DOHH2 (cell line): Measurements from ENCODE around the gene ABHD13.

Experiments used
- H3F3A ChIP-seq: fragments of 200-600 bp; sonication (generic), shearing (Covaris generic); 2 replicates; pipeline ENCODE4 v1.6.0; 2016; ENCODE audit warnings: antibody characterized with exemption, mild to moderate bottlenecking; ENCODE audit not compliant: control insufficient read depth, insufficient read depth
- H3K27ac ChIP-seq: fragments of 200-600 bp; sonication (generic); 2 replicates; pipeline ENCODE4 v1.5.1; 2014; ENCODE audit warnings: low read depth, mild to moderate bottlenecking, low read length, moderate library complexity
- H3K27me3 ChIP-seq: fragments of 200-600 bp; sonication (generic); 2 replicates; pipeline ENCODE4 v1.6.1; 2014; ENCODE audit warnings: mild to moderate bottlenecking, low read length, mixed read lengths; ENCODE audit not compliant: control insufficient read depth
- H3K36me3 ChIP-seq: fragments of 200-600 bp; sonication (generic); 2 replicates; pipeline ENCODE4 v1.6.1; 2014; ENCODE audit warnings: mild to moderate bottlenecking, low read length, moderate library complexity, mixed read lengths; ENCODE audit not compliant: control insufficient read depth
- H3K4me1 ChIP-seq: fragments of 200-600 bp; sonication (generic); 2 replicates; pipeline ENCODE4 v1.6.1; 2014; ENCODE audit warnings: mild to moderate bottlenecking, low read length, mixed read lengths; ENCODE audit not compliant: control insufficient read depth
- H3K4me2 ChIP-seq: fragments of 200-600 bp; sonication (generic); 2 replicates; pipeline ENCODE4 v1.6.0; 2014; ENCODE audit warnings: mild to moderate bottlenecking, low read length, moderate library complexity
- H3K4me3 ChIP-seq: fragments of 200-600 bp; sonication (generic); 2 replicates; pipeline ENCODE4 v1.5.1; 2014; ENCODE audit warnings: mild to moderate bottlenecking, low read length, mixed read lengths
- H3K79me2 ChIP-seq: fragments of 200-600 bp; sonication (generic); 2 replicates; pipeline ENCODE4 v1.6.1; 2014; ENCODE audit warnings: mild to moderate bottlenecking, low read length, mixed read lengths; ENCODE audit not compliant: control insufficient read depth
- H3K9me2 ChIP-seq: fragments of 200-600 bp; sonication (generic); replicated peaks from 2 replicates; pipeline ENCODE4 v1.6.1; 2014; ENCODE audit warnings: mild to moderate bottlenecking, low read length, mixed read lengths; ENCODE audit not compliant: control insufficient read depth
- H3K9me3 ChIP-seq: fragments of 200-600 bp; sonication (generic); 2 replicates; pipeline ENCODE4 v1.6.1; 2014; ENCODE audit warnings: antibody characterized with exemption, low read length, mixed read lengths; ENCODE audit not compliant: control insufficient read depth, insufficient read depth
- H4K20me1 ChIP-seq: fragments of 200-600 bp; sonication (generic); 2 replicates; pipeline ENCODE4 v1.6.0; 2014; ENCODE audit warnings: low read depth, mild to moderate bottlenecking, antibody characterized with exemption, low read length, moderate library complexity; ENCODE audit not compliant: control insufficient read depth, insufficient read depth
- EZH2phosphoT487 ChIP-seq: fragments of 200-600 bp; sonication (generic); IDR thresholded peaks from 2 replicates; pipeline ENCODE4 v1.6.1; 2017; ENCODE audit warnings: borderline replicate concordance, mild to moderate bottlenecking, antibody characterized with exemption, low read length, moderate library complexity, mixed read lengths
- TF ChIP-seq, protein P1 (sequence below): fragments of 200-600 bp; sonication (generic); IDR thresholded peaks from one replicate; pipeline ENCODE4 v1.5.1; 2014; ENCODE audit warnings: antibody characterized with exemption, mild to moderate bottlenecking, low read depth, low read length; ENCODE audit not compliant: poor library complexity, severe bottlenecking

The ABHD13 gene

GRCh38 chr13:108190897-108191296 is 27.3 kb upstream of the ABHD13 start:
- H3K4me1 ChIP-seq, result no peaks in the 10 kb centered on the region
- no peak for TF ChIP-seq EZH2phosphoT487
- TF ChIP-seq, protein P1, sequence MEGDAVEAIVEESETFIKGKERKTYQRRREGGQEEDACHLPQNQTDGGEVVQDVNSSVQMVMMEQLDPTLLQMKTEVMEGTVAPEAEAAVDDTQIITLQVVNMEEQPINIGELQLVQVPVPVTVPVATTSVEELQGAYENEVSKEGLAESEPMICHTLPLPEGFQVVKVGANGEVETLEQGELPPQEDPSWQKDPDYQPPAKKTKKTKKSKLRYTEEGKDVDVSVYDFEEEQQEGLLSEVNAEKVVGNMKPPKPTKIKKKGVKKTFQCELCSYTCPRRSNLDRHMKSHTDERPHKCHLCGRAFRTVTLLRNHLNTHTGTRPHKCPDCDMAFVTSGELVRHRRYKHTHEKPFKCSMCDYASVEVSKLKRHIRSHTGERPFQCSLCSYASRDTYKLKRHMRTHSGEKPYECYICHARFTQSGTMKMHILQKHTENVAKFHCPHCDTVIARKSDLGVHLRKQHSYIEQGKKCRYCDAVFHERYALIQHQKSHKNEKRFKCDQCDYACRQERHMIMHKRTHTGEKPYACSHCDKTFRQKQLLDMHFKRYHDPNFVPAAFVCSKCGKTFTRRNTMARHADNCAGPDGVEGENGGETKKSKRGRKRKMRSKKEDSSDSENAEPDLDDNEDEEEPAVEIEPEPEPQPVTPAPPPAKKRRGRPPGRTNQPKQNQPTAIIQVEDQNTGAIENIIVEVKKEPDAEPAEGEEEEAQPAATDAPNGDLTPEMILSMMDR, result no peak
- no peaks in the 10 kb centered on the region for H3K9me2 ChIP-seq
- H3K4me2 ChIP-seq, result no peak overlapping the region
- H4K20me1 ChIP-seq, result no peaks in the 10 kb centered on the region
- H3F3A ChIP-seq, result no peaks in the 10 kb centered on the region
- no peaks in the 10 kb centered on the region for H3K36me3 ChIP-seq
- H3K9me3 ChIP-seq, result peaks cover 17% of the 10 kb centered on the region
- no peaks in the 10 kb centered on the region for H3K79me2 ChIP-seq
- no peaks in the 10 kb centered on the region for H3K27me3 ChIP-seq
- H3K27ac ChIP-seq, result no peak overlapping the region
- H3K4me3 ChIP-seq, result no peak overlapping the region

- Histone ChIP-seq H3K4me1 (no peaks in the 10 kb centered on the region), H3K27ac (no peak overlapping the region), H4K20me1 (no peaks in the 10 kb centered on the region), H3F3A (no peaks in the 10 kb centered on the region), H3K79me2 (no peaks in the 10 kb centered on the region), H3K9me2 (no peaks in the 10 kb centered on the region), H3K27me3 (no peaks in the 10 kb centered on the region), H3K4me2 (no peak overlapping the region), H3K9me3 (peaks cover 18% of the 10 kb centered on the region), H3K4me3 (no peak overlapping the region), H3K36me3 (no peaks in the 10 kb centered on the region)
- no peak for TF ChIP-seq EZH2phosphoT487
- TF ChIP-seq, protein P1, result no peak
Observed at GRCh38 chr13:108193806-108194205, 24.4 kb upstream of the ABHD13 start.

- Histone ChIP-seq H3K4me3 (no peak overlapping the region), H3K79me2 (no peaks in the 10 kb centered on the region), H3K36me3 (no peaks in the 10 kb centered on the region), H3K27ac (no peak overlapping the region), H3K9me2 (no peaks in the 10 kb centered on the region), H3F3A (no peaks in the 10 kb centered on the region), H3K9me3 (peaks cover 18% of the 10 kb centered on the region), H3K27me3 (no peaks in the 10 kb centered on the region), H3K4me2 (no peak overlapping the region), H4K20me1 (no peaks in the 10 kb centered on the region), H3K4me1 (no peaks in the 10 kb centered on the region)
- TF ChIP-seq EZH2phosphoT487, result no peak
- TF ChIP-seq, protein P1, result no peak
Observed at GRCh38 chr13:108194435-108194936, 23.7 kb upstream of the ABHD13 start.

DNA sequence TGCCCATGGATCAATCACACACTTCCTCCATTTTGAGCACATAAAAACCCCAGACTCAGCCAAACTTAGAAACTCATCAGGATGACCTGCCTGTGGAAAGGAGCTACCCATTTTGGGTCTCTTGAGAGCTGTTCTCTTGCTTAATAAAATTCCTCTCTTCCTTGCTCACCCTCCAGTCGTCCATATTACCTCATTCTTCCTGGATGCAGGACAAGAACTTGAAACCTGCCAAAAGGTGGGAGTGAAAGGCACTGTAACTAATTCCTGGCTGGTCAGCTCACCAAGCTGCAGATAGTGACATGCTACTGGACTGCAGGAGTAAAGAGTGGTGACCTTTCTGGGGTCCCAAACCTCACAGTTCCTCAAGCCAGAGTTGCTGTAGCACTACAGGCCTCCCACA is 23.0 kb upstream of the ABHD13 start:
- Histone ChIP-seq H3K4me2 (no peak overlapping the region), H3K9me2 (no peaks in the 10 kb centered on the region), H3F3A (no peaks in the 10 kb centered on the region), H4K20me1 (no peaks in the 10 kb centered on the region), H3K36me3 (no peaks in the 10 kb centered on the region), H3K27me3 (no peaks in the 10 kb centered on the region), H3K4me3 (no peak overlapping the region), H3K4me1 (no peaks in the 10 kb centered on the region), H3K27ac (no peak overlapping the region), H3K79me2 (no peaks in the 10 kb centered on the region), H3K9me3 (peaks cover 18% of the 10 kb centered on the region)
- TF ChIP-seq EZH2phosphoT487, result no peak
- TF ChIP-seq, protein P1, result no peak
